ENCODE measurements around the gene GRM7.

DNA sequence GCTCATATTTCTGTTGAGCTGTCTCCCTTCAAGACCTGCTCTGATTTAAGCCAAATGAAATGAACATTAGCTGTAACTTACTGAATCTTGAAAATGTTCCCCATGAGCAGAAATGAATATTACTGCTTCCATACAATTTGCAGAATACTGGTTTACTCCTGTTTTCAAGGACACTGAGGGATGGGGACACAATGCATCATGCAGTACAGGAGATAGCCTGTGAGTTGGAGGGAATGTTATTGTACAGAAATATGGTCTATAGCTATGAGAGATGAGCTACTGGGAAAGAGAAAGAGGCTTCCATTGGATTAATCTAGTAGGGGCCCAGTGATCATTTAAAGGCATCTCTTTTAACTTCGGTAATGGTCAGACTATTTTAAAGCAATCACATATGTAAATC lies 798.2 kb downstream of the GRM7 start:
- TF ChIP-seq, protein P1, sequence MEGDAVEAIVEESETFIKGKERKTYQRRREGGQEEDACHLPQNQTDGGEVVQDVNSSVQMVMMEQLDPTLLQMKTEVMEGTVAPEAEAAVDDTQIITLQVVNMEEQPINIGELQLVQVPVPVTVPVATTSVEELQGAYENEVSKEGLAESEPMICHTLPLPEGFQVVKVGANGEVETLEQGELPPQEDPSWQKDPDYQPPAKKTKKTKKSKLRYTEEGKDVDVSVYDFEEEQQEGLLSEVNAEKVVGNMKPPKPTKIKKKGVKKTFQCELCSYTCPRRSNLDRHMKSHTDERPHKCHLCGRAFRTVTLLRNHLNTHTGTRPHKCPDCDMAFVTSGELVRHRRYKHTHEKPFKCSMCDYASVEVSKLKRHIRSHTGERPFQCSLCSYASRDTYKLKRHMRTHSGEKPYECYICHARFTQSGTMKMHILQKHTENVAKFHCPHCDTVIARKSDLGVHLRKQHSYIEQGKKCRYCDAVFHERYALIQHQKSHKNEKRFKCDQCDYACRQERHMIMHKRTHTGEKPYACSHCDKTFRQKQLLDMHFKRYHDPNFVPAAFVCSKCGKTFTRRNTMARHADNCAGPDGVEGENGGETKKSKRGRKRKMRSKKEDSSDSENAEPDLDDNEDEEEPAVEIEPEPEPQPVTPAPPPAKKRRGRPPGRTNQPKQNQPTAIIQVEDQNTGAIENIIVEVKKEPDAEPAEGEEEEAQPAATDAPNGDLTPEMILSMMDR (IDR thresholded peaks at IDR 0.05; ENCODE audit: low read depth, low read length, missing input control) = no peak
- TF ChIP-seq TAF1 (conservative IDR thresholded peaks at IDR 0.05) = no peak
- no peak for TF ChIP-seq JUND (IDR thresholded peaks at IDR 0.05)
- TF ChIP-seq, protein P2, sequence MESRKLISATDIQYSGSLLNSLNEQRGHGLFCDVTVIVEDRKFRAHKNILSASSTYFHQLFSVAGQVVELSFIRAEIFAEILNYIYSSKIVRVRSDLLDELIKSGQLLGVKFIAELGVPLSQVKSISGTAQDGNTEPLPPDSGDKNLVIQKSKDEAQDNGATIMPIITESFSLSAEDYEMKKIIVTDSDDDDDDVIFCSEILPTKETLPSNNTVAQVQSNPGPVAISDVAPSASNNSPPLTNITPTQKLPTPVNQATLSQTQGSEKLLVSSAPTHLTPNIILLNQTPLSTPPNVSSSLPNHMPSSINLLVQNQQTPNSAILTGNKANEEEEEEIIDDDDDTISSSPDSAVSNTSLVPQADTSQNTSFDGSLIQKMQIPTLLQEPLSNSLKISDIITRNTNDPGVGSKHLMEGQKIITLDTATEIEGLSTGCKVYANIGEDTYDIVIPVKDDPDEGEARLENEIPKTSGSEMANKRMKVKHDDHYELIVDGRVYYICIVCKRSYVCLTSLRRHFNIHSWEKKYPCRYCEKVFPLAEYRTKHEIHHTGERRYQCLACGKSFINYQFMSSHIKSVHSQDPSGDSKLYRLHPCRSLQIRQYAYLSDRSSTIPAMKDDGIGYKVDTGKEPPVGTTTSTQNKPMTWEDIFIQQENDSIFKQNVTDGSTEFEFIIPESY (IDR thresholded peaks at IDR 0.05) = no peak
- TF ChIP-seq, protein P3, sequence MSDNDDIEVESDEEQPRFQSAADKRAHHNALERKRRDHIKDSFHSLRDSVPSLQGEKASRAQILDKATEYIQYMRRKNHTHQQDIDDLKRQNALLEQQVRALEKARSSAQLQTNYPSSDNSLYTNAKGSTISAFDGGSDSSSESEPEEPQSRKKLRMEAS (IDR thresholded peaks at IDR 0.05) = no peak

Data from liver (tissue), 3 donors.